Endometrial microvascular endothelial cells (primary cell): Measurements from ENCODE around the gene CDON. TPM values are rescaled to one million over a fixed set of nuclear protein-coding genes. Genes with fewer than 3 reads are reported as not detected.
"Not testable (repeated sequence)": the region's sequence is repeated elsewhere in the genome, so short reads cannot be mapped to it uniquely, and the experiment has no call there.

ENCODE experiments used
- in situ Hi-C: cut with HindIII; loops from 2 replicates; pipeline ENCODE4 v1.10.0; 2017; ENCODE audit warnings: low sequenced_read_pairs, low pct_unique_long_range_greater_than_20kb; ENCODE audit errors: inconsistent ontology term
- total RNA-seq: library from RNA; depleted of rRNA; stranded (reverse); fragments of >200 nt; gene quantifications from one replicate; pipeline ENCODE4 v1.2.3, GENCODE V29; 2015; ENCODE audit errors: inconsistent ontology term

CDON gene
- total RNA-seq, 1 donor from 2014 or later: 4.3 TPM

GRCh38 chr11:126053415-126054286 lies 9.0 kb downstream of the CDON start:
- in situ Hi-C loops: no loop called here

- in situ Hi-C loops: no loop called here
Observed at GRCh38 chr11:126051117-126051516, 11.5 kb downstream of the CDON start.

GRCh38 chr11:126049159-126049558 lies 13.5 kb downstream of the CDON start:
- in situ Hi-C loops: no loop called here

- in situ Hi-C loops: no loop called here
Observed at GRCh38 chr11:126048197-126048596, 14.5 kb downstream of the CDON start.

- in situ Hi-C loops: no loop called here
Observed at GRCh38 chr11:126046570-126047195, 16.0 kb downstream of the CDON start.

GRCh38 chr11:126039485-126040271 lies 23.0 kb downstream of the CDON start:
- in situ Hi-C loops: no loop called here

- in situ Hi-C loops: no loop called here
Observed at GRCh38 chr11:126035718-126036117, 26.9 kb downstream of the CDON start.

- in situ Hi-C loops: no loop called here
Observed at GRCh38 chr11:126034933-126035425, 27.7 kb downstream of the CDON start.

- in situ Hi-C loops: no loop called here
Observed at GRCh38 chr11:126034039-126034932, 28.4 kb downstream of the CDON start.

- in situ Hi-C loops: no loop called here
Observed at GRCh38 chr11:126032375-126032774, 30.3 kb downstream of the CDON start.

- in situ Hi-C loops: no loop called here
Observed at GRCh38 chr11:126029805-126030204, 32.9 kb downstream of the CDON start.

GRCh38 chr11:126029237-126029636 lies 33.4 kb downstream of the CDON start:
- in situ Hi-C loops: no loop called here

GRCh38 chr11:126028534-126028933 lies 34.1 kb downstream of the CDON start:
- in situ Hi-C loops: not testable (repeated sequence)

- in situ Hi-C loops: no loop called here
Observed at GRCh38 chr11:126026579-126026978, 36.1 kb downstream of the CDON start.

- in situ Hi-C loops: no loop called here
Observed at GRCh38 chr11:126025822-126026221, 36.8 kb downstream of the CDON start.

- in situ Hi-C loops: no loop called here
Observed at GRCh38 chr11:126024123-126024522, 38.5 kb downstream of the CDON start.

GRCh38 chr11:126012852-126013251 lies 49.8 kb downstream of the CDON start:
- in situ Hi-C loops: no loop called here

- in situ Hi-C loops: no loop called here
Observed at GRCh38 chr11:126011754-126012153, 50.9 kb downstream of the CDON start.
